GM20000 (cell line): ENCODE data around the gene TMED4.

Experiments used
- DNase-seq: peaks from one replicate; pipeline ENCODE4 v3.0.0; 2012; ENCODE audit warnings: low spot score
- CTCF ChIP-seq: IDR thresholded peaks from 2 replicates; pipeline ENCODE4 v1.5.1; 2012; ENCODE audit warnings: mild to moderate bottlenecking, control low read depth; ENCODE audit errors: extremely low read depth, missing control alignments

Gene TMED4

GRCh38 chr7:44581879-44582603 is at the start of gene TMED4:
TMED4 (minus strand) TSS chr7:44582231; CDS start chr7:44582206, 25 bp downstream.
- no peak for TF ChIP-seq CTCF
- peak; percentile 98 for DNase-seq

GRCh38 chr7:44631458-44632115 is 49.6 kb upstream of the TMED4 start:
- TF ChIP-seq CTCF = no peak
- DNase-seq = no peak

DNA sequence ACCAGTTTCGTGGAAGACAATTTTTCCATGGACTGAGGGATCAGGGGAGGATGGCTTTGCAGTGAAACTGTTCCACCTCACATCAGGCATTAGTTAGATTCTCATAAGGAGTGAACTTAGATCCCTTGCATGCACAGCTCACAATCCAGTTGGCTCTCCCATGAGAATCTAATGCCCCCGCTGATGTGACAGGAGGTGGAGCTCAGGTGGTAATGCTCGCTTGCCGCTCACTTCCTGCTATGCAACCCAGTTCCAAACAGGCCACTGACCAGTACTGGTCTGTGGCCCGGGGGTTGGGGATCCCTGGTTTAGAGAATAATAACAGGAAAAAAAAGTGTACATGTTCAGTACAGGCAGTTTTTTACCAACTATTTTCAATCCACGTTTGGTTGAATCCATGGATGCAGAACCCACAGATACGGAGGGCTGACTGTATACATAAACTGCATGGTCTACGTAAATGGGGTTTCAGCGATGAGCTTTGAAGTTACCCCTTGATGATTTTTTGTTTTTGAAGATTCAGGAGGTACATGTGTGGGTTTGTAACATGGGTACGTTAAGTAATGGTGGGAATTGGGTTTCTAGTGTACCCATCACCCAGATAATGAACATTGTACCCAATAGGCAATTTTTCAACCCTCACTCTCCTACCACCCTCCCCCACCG is 48.9 kb upstream of the TMED4 start:
- no peak for TF ChIP-seq CTCF
- no peak for DNase-seq

DNA sequence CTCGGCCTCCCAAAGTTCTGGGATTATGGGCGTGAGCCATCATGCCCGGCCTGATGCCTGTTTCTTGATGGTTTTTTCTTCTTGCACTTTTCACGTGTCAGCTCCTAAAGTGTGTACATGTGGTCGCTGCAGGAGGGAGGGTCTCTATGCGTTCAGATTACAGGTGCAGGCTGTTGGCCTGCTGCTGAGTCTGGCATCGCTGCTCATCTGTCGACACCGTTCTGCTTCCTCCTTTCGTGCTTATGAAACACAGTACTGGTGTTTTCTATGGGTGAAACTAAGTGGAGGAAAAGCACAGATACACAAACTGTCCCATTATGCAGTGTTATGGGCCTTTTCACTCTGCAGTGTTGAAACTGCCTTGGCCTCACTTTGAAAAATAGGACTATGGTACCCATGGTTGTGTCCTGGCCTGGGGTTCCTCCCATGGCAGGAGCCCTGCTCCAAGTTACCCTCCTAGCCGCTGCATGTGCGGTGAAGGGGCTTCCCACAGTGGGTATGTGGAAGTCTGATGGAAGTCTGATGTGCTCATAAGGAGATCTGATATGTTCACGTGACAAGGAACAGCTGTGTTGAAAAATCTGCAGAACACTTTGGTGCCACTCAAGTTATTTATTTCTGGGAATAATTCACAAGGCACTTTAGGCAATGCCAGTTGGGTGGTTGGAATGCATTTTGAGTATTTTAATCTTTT is 47.9 kb upstream of the TMED4 start:
- TF ChIP-seq CTCF = no peak
- peak; percentile 29 for DNase-seq

GRCh38 chr7:44626620-44627019 is 44.6 kb upstream of the TMED4 start:
- no peak for TF ChIP-seq CTCF
- DNase-seq = no peak

DNA sequence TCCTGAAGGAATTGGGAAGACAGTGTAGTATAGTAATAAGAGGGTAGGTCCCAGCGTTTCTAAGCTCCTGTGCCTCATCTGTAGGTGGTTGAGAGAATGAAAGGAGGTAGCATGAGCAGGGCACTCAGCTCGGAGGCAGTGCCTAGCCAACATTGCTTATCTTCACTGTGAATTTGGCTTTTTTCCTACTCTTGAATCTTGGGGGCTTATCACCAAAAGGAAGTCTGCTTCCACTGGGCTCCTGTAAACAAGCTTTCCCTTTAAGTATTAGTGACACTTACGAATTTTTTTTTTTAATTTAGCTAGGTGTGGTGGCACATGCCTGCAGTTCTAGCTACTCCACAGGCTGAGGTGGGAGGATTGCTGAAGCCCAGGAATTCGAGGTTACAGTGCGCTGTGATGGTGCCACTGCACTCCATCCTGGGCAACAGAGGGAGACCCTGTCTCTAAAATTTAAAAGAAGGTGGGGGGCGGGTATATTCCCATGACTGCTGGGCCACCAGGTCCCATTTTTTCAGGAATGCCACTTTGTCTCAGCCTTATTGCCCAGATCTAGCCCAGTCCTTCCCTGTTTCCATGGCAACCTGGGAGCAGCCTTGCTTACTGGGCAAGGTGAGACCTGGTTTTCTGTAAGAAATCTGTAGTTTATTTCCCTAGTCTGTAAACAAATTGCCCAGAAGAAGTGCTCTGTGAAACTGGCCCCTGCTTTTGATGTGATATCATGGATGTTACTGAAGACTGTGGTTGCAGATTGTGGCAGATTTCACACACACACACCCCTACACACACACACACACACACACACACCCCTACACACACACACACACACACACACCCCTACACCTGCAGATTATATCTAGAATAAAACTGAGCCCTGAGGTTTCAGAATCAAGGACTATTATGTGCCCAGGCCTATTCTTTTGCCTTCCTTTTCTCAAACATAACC is 43.8 kb upstream of the TMED4 start:
- no peak for TF ChIP-seq CTCF
- no peak for DNase-seq
